Measurements from ENCODE around the gene PRR33. TPM values are rescaled to one million over a fixed set of nuclear protein-coding genes. Genes with fewer than 3 reads are reported as not detected.

Gene PRR33
- total RNA-seq, 1 experiment from 2014 or later, result not detected

DNA sequence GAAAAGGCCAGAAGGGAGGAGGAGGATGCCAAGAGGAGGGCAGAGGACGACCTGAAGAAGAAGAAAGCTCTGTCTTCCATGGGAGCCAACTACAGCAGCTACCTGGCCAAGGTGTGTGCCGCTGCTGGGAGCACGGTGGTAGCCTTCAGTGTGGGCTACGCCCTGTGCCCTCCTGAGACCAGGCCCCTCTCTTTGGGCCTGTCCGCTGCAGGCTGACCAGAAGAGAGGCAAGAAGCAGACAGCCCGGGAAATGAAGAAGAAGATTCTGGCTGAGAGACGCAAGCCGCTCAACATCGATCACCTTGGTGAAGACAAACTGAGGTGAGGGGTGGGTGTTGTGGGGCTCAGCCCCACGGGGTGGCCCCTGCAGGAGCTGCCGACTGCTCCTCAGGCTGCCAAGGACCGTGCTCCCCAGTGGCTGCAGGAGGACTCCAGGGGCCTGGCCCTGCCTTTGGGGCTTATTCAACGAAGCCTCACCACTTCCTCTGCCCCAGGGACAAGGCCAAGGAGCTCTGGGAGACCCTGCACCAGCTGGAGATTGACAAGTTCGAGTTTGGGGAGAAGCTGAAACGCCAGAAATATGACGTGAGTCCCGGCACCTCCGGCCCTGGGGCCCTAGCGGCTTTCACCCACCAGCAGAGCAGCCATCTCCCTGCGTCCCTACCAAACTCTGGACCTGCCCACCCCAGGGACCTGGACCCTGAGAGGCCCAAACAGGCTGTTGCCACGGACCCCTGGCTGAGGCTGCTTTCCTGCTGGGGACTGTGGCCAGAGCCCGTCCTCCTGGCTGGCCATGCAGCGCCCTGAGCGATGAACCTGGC lies 42.9 kb upstream of the PRR33 start:
- H3K27me3 ChIP-seq (ENCODE audit: insufficient read depth, low read length), result no peaks in the 10 kb centered on the region
- H3K27ac ChIP-seq (ENCODE audit: low read depth, low read length), result no peak overlapping the region
- no peaks in the 10 kb centered on the region for H3K9me3 ChIP-seq (ENCODE audit: control insufficient read depth in 1 of 2, insufficient read depth in 1 of 2, low read depth in 1 of 2, low read length in 2 of 2)
- RAD21 ChIA-PET (ENCODE audit: low non-redundant PET in 1 of 2, low total read pairs in 2 of 2, uncharacterized antibody in 2 of 2, unreplicated experiment in 2 of 2), result no interaction called here
- no peaks in the 10 kb centered on the region for H3K9me2 ChIP-seq (ENCODE audit: insufficient read depth)
- ATAC-seq (no peak), DNase-seq (ENCODE audit: low read depth, low spot score) (no peak)
- no peaks in the 10 kb centered on the region for H3K79me2 ChIP-seq (ENCODE audit: insufficient read depth, low read length)
- no peak overlapping the region for H2AFZ ChIP-seq (ENCODE audit: low read depth, low read length, poor library complexity, severe bottlenecking)
- TF ChIP-seq RAD21 (IDR thresholded peaks at IDR 0.05; ENCODE audit: low read depth) (no peak), ZNF274 (IDR thresholded peaks at IDR 0.05; ENCODE audit: low read depth, low read length) (no peak)
- intact Hi-C loops (cut with micrococcal nuclease), result no loop called here
- no peak overlapping the region for H3K4me3 ChIP-seq (replicated peaks in 1 of 2; ENCODE audit: low read depth in 1 of 2, low read length in 2 of 2)
- no peak overlapping the region for H3K9ac ChIP-seq (ENCODE audit: low read length)
- CTCF ChIA-PET, result interaction anchor here (0.7 kb wide), 1 partner anchor 52 kb away, joined by 3 read pairs; no protein-coding TSS in a partner anchor
- no peak overlapping the region for H3K4me2 ChIP-seq (ENCODE audit: low read length)
- no peaks in the 10 kb centered on the region for H4K20me1 ChIP-seq (ENCODE audit: insufficient read depth)
- no TSS peak for BruUV-seq (replicated peaks)
- no peaks in the 10 kb centered on the region for H3K36me3 ChIP-seq (ENCODE audit: control insufficient read depth in 1 of 2, insufficient read depth in 2 of 2, low read length in 2 of 2)
- no peaks in the 10 kb centered on the region for H3K4me1 ChIP-seq (ENCODE audit: control insufficient read depth in 1 of 2, insufficient read depth in 2 of 2, low read length in 2 of 2)
- POLR2A ChIA-PET, result no interaction called here

DNA sequence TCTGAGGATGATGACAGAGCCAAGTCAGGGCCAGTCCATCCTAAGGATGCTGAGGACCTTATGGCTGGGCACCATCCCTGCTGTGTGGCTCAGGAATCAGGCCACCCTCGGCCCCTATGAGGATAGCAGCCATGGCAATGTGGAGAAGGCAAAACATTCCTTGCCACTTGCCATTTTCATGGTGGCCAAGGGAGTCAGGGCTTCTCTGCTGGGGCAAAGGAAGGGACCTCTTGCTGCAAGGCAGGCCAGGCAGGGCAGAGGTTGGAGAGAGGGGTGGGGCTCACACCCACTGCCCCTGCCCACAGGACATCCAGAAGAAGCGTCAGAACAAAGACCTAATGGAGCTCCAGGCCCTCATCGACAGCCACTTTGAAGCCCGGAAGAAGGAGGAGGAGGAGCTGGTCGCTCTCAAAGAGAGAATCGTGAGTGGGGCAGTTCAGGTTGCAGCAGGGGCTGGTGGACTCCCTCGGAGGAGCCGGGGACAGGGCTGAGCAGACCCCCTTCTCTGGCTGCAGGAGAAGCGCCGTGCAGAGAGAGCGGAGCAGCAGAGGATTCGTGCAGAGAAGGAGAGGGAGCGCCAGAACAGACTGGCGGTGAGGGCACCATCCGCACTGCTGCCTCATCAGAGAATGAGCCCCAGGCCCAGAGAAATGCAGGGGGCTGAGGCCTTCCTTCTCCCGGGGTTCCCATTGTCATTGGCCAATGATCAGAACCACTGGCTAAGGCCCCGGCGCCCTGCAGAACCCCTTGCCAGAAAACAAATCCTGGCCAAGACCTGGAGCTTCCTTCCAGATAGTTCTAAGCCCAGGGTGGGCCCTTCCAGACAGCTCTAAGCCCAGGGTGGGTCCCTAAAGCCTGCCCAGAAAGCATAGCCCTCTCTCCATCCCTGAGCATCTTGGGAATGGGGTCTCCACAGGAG lies 42.0 kb upstream of the PRR33 start:
- no peak for ATAC-seq
- Histone ChIP-seq H3K27me3 (ENCODE audit: insufficient read depth, low read length) (no peaks in the 10 kb centered on the region), H3K9me3 (ENCODE audit: control insufficient read depth in 1 of 2, insufficient read depth in 1 of 2, low read depth in 1 of 2, low read length in 2 of 2) (no peaks in the 10 kb centered on the region), H3K27ac (ENCODE audit: low read depth, low read length) (no peak overlapping the region), H3K79me2 (ENCODE audit: insufficient read depth, low read length) (no peaks in the 10 kb centered on the region), H4K20me1 (ENCODE audit: insufficient read depth) (no peaks in the 10 kb centered on the region), H3K4me1 (ENCODE audit: control insufficient read depth in 1 of 2, insufficient read depth in 2 of 2, low read length in 2 of 2) (no peaks in the 10 kb centered on the region), H3K36me3 (ENCODE audit: control insufficient read depth in 1 of 2, insufficient read depth in 2 of 2, low read length in 2 of 2) (no peaks in the 10 kb centered on the region), H3K4me3 (replicated peaks in 1 of 2; ENCODE audit: low read depth in 1 of 2, low read length in 2 of 2) (no peak overlapping the region), H3K9ac (ENCODE audit: low read length) (no peak overlapping the region), H3K9me2 (ENCODE audit: insufficient read depth) (no peaks in the 10 kb centered on the region), H3K4me2 (ENCODE audit: low read length) (no peak overlapping the region), H2AFZ (ENCODE audit: low read depth, low read length, poor library complexity, severe bottlenecking) (no peak overlapping the region)
- RAD21 ChIA-PET (ENCODE audit: low non-redundant PET in 1 of 2, low total read pairs in 2 of 2, uncharacterized antibody in 2 of 2, unreplicated experiment in 2 of 2), result no interaction called here
- CTCF ChIA-PET, result interaction anchor here (0.7 kb wide), 1 partner anchor 51 kb away, joined by 3 read pairs; no protein-coding TSS in a partner anchor
- intact Hi-C loops (cut with micrococcal nuclease), result no loop called here
- DNase-seq (ENCODE audit: low read depth, low spot score), result no peak
- BruUV-seq (replicated peaks), result no TSS peak
- TF ChIP-seq, protein P1, sequence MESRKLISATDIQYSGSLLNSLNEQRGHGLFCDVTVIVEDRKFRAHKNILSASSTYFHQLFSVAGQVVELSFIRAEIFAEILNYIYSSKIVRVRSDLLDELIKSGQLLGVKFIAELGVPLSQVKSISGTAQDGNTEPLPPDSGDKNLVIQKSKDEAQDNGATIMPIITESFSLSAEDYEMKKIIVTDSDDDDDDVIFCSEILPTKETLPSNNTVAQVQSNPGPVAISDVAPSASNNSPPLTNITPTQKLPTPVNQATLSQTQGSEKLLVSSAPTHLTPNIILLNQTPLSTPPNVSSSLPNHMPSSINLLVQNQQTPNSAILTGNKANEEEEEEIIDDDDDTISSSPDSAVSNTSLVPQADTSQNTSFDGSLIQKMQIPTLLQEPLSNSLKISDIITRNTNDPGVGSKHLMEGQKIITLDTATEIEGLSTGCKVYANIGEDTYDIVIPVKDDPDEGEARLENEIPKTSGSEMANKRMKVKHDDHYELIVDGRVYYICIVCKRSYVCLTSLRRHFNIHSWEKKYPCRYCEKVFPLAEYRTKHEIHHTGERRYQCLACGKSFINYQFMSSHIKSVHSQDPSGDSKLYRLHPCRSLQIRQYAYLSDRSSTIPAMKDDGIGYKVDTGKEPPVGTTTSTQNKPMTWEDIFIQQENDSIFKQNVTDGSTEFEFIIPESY (IDR thresholded peaks at IDR 0.05; ENCODE audit: extremely low read depth, insufficient replicate concordance, low read length), result no peak
- TF ChIP-seq SRF (IDR thresholded peaks at IDR 0.05; ENCODE audit: low read depth) (no peak), ZFX (IDR thresholded peaks at IDR 0.05) (no peak), EZH2phosphoT487 (IDR thresholded peaks at IDR 0.05; ENCODE audit: borderline replicate concordance) (no peak), JUND (IDR thresholded peaks at IDR 0.05) (no peak)
- POLR2A ChIA-PET, result no interaction called here
